Psoas muscle (tissue), 8 donors: ENCODE data around the gene RNF130. TPM values are rescaled to one million over a fixed set of nuclear protein-coding genes. Genes with fewer than 3 reads are reported as not detected.
A peak's percentile ranks its signal among the peaks of the same experiment; 100 is the strongest.

ENCODE experiments used
- ATAC-seq, 4 donors: fragments of 200-7000 bp; cut with Tn5 transposase; one replicate each; pipeline ENCODE4 v1.9.1; 2020; ENCODE audit warnings: moderate library complexity in 3 of 4, mild to moderate bottlenecking in 2 of 4
- DNase-seq, 2 donors: peaks; one replicate each; pipeline ENCODE4 v3.0.0-alpha.2; 2020
- H3K27ac ChIP-seq: fragments of 200-600 bp; one replicate; pipeline ENCODE4 v1.8.0; 2022
- H3K27me3 ChIP-seq, 3 donors: fragments of 200-600 bp in 1 of 3; one replicate each; pipeline versions ENCODE4 v1.6.1 to v1.8.0; 2013 to 2022; ENCODE audit warnings: low read length in 2 of 3, mild to moderate bottlenecking in 2 of 3, moderate library complexity in 1 of 3; ENCODE audit not compliant: insufficient read depth in 3 of 3
- H3K36me3 ChIP-seq, 2 donors: fragments of 200-600 bp in 1 of 2; one replicate each; pipeline versions ENCODE4 v1.6.1 to v1.8.0; 2013 to 2022; ENCODE audit warnings: low read depth in 1 of 2, mild to moderate bottlenecking in 1 of 2, moderate library complexity in 1 of 2; ENCODE audit not compliant: insufficient read depth in 1 of 2
- H3K4me1 ChIP-seq: fragments of 200-600 bp; one replicate; pipeline ENCODE4 v1.8.0; 2022
- H3K4me3 ChIP-seq: fragments of 200-600 bp; one replicate; pipeline ENCODE4 v1.8.0; 2022; ENCODE audit warnings: mild to moderate bottlenecking
- H3K9me3 ChIP-seq: fragments of 200-600 bp; one replicate; pipeline ENCODE4 v1.8.0; 2022
- CTCF ChIP-seq: fragments of 200-600 bp; IDR thresholded peaks from one replicate; pipeline ENCODE4 v1.8.0; 2022; ENCODE audit warnings: antibody characterized with exemption
- WGBS, 3 donors: extraction: QIAGEN DNeasy Blood & Tissue Kit; methylation state at CpG; one replicate each; pipeline versions ENCODE4 v1.1.6 to v1.1.7; 2013; 5-methylcytosine and 5-hydroxymethylcytosine counted together
- intact Hi-C, 2 donors: fragments of 100-400 bp; cut with DNase I; formaldehyde crosslinking; loops; one replicate each; pipeline versions ENCODE4 v1.11.0 to v1.14.2; 2022
- polyA plus RNA-seq, 3 donors: library from polyadenylated mRNA; stranded (reverse); fragments of 200-250 nt; gene quantifications; one replicate each; pipeline ENCODE4 v1.2.3, GENCODE V29; 2013
- total RNA-seq, 4 donors: library from RNA; stranded (reverse); fragmentation: NEBNext Ultra II Directional in 2 of 4; extraction: Animal tissue kit (Norgen Biotek cat#: 25700) in 2 of 4; gene quantifications; one replicate each; pipeline versions ENCODE4 v1.2.1 to v1.2.4, GENCODE V29; 2021 to 2023
- donor health status: healthy with polysubstance abuse.
- donor health status: DM: no; HTN: no; CAD: no; lungs with moderate emphysema.
- donor health status: Bipolar disorder and iron deficiency.
- donor health status: healthy.
- donor health status: DM: yes; HTN: yes; CAD: no.
- donor health status: DM: no; HTN: no; CAD: no.
- donor health status: DM: no; HTN: no; CAD: no.
- donor health status: DM: yes; HTN: yes; CAD: no.

The RNF130 gene
- total and polyA plus RNA-seq, 7 donors = 34.1 to 45.3 (median 37.2) TPM

- whole genome bisulfite sequencing, 3 donors = 74 to 86% (median 74%) methylated on average over 9 of the region's 9 CpGs
- Histone ChIP-seq H3K4me1 (peaks cover 52% of the 10 kb centered on the region), H3K36me3 (no peaks in the 10 kb centered on the region), H3K27me3 (no peaks in the 10 kb centered on the region), H3K4me3 (no peak overlapping the region), H3K27ac (no peak overlapping the region), H3K9me3 (no peaks in the 10 kb centered on the region)
- ATAC-seq (no peak), DNase-seq (no peak)
- intact Hi-C loops = no loop called here
- TF ChIP-seq CTCF = no peak
Observed at GRCh38 chr5:180050121-180050940, 21.2 kb downstream of the RNF130 start.

GRCh38 chr5:180049185-180049548, 22.4 kb downstream of the RNF130 start:
- TF ChIP-seq CTCF = no peak
- 41 to 48% (median 41%) methylated on average over 2 of the region's 2 CpGs for WGBS, 3 donors
- Histone ChIP-seq H3K36me3 (no peaks in the 10 kb centered on the region), H3K27me3 (no peaks in the 10 kb centered on the region), H3K9me3 (no peaks in the 10 kb centered on the region), H3K4me1 (peaks cover 52% of the 10 kb centered on the region), H3K27ac (peak overlapping the region; percentile 42), H3K4me3 (no peak overlapping the region)
- ATAC-seq = no peak
- intact Hi-C loops = no loop called here
- DNase-seq = no peak

- ATAC-seq (peak; percentile 40 to 79 (median 68)), DNase-seq (peak; percentile 68 to 81)
- no peaks in the 10 kb centered on the region for H3K9me3 ChIP-seq
- peaks cover 37% of the 10 kb centered on the region for H3K4me1 ChIP-seq
- 42 to 68% (median 51%) methylated on average over 8 of the region's 8 CpGs for WGBS, 3 donors
- H3K36me3 ChIP-seq = no peaks in the 10 kb centered on the region
- H3K27me3 ChIP-seq = no peaks in the 10 kb centered on the region
- peak overlapping the region; percentile 9 for H3K4me3 ChIP-seq
- no peak for TF ChIP-seq CTCF
- intact Hi-C loops = no loop called here
- H3K27ac ChIP-seq = no peak overlapping the region
Observed at GRCh38 chr5:180047667-180048066, 23.9 kb downstream of the RNF130 start.

- Histone ChIP-seq H3K27ac (no peak overlapping the region), H3K9me3 (no peaks in the 10 kb centered on the region), H3K4me1 (peaks cover 35% of the 10 kb centered on the region), H3K4me3 (no peak overlapping the region), H3K36me3 (no peaks in the 10 kb centered on the region), H3K27me3 (no peaks in the 10 kb centered on the region)
- ATAC-seq = no peak
- WGBS, 3 donors = 82 to 87% (median 86%) methylated on average over 5 of the region's 5 CpGs
- no peak for TF ChIP-seq CTCF
- no peak for DNase-seq
- intact Hi-C loops = no loop called here
Observed at GRCh38 chr5:180046656-180047055, 24.9 kb downstream of the RNF130 start.
